ENCODE results near the gene NUDT13. TPM values are rescaled to one million over a fixed set of nuclear protein-coding genes. Genes with fewer than 3 reads are reported as not detected.
"Not testable (repeated sequence)": the region's sequence is repeated elsewhere in the genome, so short reads cannot be mapped to it uniquely, and the experiment has no call there.

Gene NUDT13
- total RNA-seq, 2 donors from 2014 or later = 0.97 to 1.6 TPM

DNA sequence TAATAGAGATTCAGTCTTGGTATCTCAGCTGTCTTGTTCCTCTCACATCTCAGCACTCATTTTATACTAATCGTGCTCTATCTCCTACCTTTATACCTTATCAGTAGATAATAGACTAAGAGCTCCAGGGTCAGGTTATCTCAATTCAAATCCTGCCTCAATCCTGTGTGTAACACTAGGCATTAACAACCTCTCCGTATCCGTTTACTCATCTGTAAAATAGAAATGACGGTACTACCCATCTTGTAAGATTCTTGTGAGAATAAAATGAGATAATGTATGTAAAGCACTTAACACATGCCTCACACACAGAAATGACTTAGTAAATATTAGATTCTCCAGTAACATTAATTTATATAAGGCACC, 13.0 kb upstream of the NUDT13 start:
- Histone ChIP-seq H3K9me3 (no peaks in the 10 kb centered on the region), H3K4me1 (replicated peaks) (no peaks in the 10 kb centered on the region), H3K36me3 (no peaks in the 10 kb centered on the region), H3K27ac (peak overlapping the region; percentile 93 to 96), H3K27me3 (replicated peaks; ENCODE audit: insufficient read depth) (no peaks in the 10 kb centered on the region), H3K4me3 (peak overlapping the region; percentile 58 to 68)
- intact Hi-C loops (cut with DNase I) = loop anchor here (5.0 kb wide), 2 partner anchors 70 to 150 kb away; partner anchors contain the start of genes DNAJC9, ECD and FAM149B1
- 24% methylated on average over 4 of the region's 4 CpGs for WGBS
- no peak for DNase-seq (ENCODE audit: low spot score)
- TF ChIP-seq POLR2AphosphoS5 (IDR thresholded peaks at IDR 0.05) (no peak), POLR2A (IDR thresholded peaks at IDR 0.05) (no peak), CTCF (IDR thresholded peaks at IDR 0.05) (no peak)

DNA sequence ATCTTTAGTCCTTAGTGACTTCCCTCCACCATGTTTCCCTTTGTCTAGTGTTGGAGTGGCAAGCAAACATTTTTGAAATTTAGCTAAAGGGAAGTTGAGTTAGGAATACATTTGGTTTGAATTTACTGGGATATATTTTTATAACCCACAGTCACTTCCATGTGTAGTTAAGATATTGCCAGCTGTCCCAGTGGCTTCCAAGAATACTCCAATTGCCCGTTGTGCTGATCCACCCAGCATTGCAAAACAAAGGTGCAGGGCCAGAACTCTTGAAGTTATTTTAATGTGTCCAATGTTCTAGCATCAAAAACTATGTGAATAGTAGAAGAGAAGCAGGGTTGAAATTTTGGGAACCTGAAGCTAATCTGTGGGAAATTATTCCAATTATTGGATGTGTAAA, 11.1 kb upstream of the NUDT13 start:
- Histone ChIP-seq H3K27ac (no peak overlapping the region), H3K4me1 (replicated peaks) (no peaks in the 10 kb centered on the region), H3K27me3 (replicated peaks; ENCODE audit: insufficient read depth) (no peaks in the 10 kb centered on the region), H3K36me3 (no peaks in the 10 kb centered on the region), H3K9me3 (no peaks in the 10 kb centered on the region), H3K4me3 (no peak overlapping the region)
- intact Hi-C loops (cut with DNase I) = loop anchor here (5.0 kb wide), 2 partner anchors 68 to 148 kb away; partner anchors contain the start of genes DNAJC9, ECD and FAM149B1
- no peak for TF ChIP-seq POLR2A (IDR thresholded peaks at IDR 0.05)
- no peak for TF ChIP-seq POLR2AphosphoS5 (IDR thresholded peaks at IDR 0.05)
- TF ChIP-seq CTCF (IDR thresholded peaks at IDR 0.05) = no peak
- WGBS = 90% methylated on average over 1 of the region's 1 CpG
- DNase-seq (ENCODE audit: low spot score) = no peak

DNA sequence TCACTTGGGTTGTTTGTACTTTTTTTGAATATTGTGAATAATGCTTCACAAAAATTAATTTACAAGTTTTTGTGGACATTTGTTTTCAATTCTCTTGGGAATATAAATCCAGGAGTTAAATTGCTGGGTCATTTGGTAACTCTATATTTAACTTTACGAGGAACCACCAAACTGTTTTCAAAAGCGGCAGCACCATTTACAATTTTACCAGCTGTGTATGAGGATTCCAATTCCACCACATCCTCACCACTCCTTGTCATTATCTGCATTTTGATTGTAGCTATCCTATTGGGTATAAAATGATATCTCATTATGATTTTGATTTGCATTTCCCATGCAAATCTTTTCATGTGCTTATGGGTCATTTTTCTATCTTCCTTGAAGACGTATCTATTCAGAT, 4.0 kb upstream of the NUDT13 start:
- Histone ChIP-seq H3K27ac (no peak overlapping the region), H3K9me3 (no peaks in the 10 kb centered on the region), H3K27me3 (replicated peaks; ENCODE audit: insufficient read depth) (no peaks in the 10 kb centered on the region), H3K4me1 (replicated peaks) (no peaks in the 10 kb centered on the region), H3K36me3 (no peaks in the 10 kb centered on the region), H3K4me3 (no peak overlapping the region)
- TF ChIP-seq CTCF (IDR thresholded peaks at IDR 0.05) (no peak), POLR2AphosphoS5 (IDR thresholded peaks at IDR 0.05) (no peak), POLR2A (IDR thresholded peaks at IDR 0.05) (no peak)
- WGBS = 81% methylated on average over 3 of the region's 3 CpGs
- intact Hi-C loops (cut with DNase I) = no loop called here
- DNase-seq (ENCODE audit: low spot score) = no peak

- intact Hi-C loops (cut with DNase I); H3K36me3 ChIP-seq: not testable (repeated sequence)
- 87% methylated on average over 4 of the region's 4 CpGs for WGBS
These were observed 1.0 kb upstream of the NUDT13 start for GRCh38 chr10:73109248-73109652.

DNA sequence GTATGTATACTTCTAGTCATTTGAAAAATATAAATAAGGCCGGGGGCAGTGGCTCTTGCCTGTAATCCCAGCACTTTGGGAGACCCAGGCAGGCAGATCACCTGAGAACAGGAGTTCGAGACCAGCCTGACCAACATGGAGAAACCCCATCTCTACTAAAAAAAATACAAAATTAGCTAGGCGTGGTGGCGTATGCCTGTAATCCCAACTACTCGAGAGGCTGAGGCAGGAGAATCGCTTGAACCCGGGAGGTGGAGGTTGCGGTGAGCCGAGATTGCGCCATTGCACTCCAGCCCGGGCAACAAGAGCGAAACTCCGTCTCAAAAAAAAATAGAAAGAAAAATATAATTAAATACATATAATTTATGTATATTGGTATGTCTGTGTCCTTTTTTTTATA, 1.8 kb downstream of the NUDT13 start:
- DNase-seq (ENCODE audit: low spot score); intact Hi-C loops (cut with DNase I); H3K4me1 ChIP-seq (replicated peaks); H3K4me3 ChIP-seq; H3K27me3 ChIP-seq (replicated peaks; ENCODE audit: insufficient read depth); H3K9me3 ChIP-seq; H3K27ac ChIP-seq; H3K36me3 ChIP-seq: not testable (repeated sequence)
- 94% methylated on average over 13 of the region's 13 CpGs for WGBS

More at GRCh38 chr10:73109248-73109652, 1.0 kb upstream of the NUDT13 start:
- H3K4me1 ChIP-seq (replicated peaks); H3K4me3 ChIP-seq; DNase-seq (ENCODE audit: low spot score); H3K27me3 ChIP-seq (replicated peaks; ENCODE audit: insufficient read depth); H3K9me3 ChIP-seq; H3K27ac ChIP-seq: not testable (repeated sequence)

GRCh38 chr10:73113551-73113950, 3.3 kb downstream of the NUDT13 start:
- H3K4me1 ChIP-seq (replicated peaks) = no peaks in the 10 kb centered on the region
- no peaks in the 10 kb centered on the region for H3K27me3 ChIP-seq (replicated peaks; ENCODE audit: insufficient read depth)
- TF ChIP-seq CTCF (IDR thresholded peaks at IDR 0.05) (no peak), POLR2A (IDR thresholded peaks at IDR 0.05) (no peak), POLR2AphosphoS5 (IDR thresholded peaks at IDR 0.05) (no peak)
- 71% methylated on average over 1 of the region's 1 CpG for WGBS
- H3K36me3 ChIP-seq = no peaks in the 10 kb centered on the region
- H3K27ac ChIP-seq = no peak overlapping the region
- no peak for DNase-seq (ENCODE audit: low spot score)
- no peak overlapping the region for H3K4me3 ChIP-seq
- intact Hi-C loops (cut with DNase I) = no loop called here
- no peaks in the 10 kb centered on the region for H3K9me3 ChIP-seq
